Measurements from ENCODE around the gene ATXN1.
"Not testable (repeated sequence)": the region's sequence is repeated elsewhere in the genome, so short reads cannot be mapped to it uniquely, and the experiment has no call there.

The ATXN1 gene

DNA sequence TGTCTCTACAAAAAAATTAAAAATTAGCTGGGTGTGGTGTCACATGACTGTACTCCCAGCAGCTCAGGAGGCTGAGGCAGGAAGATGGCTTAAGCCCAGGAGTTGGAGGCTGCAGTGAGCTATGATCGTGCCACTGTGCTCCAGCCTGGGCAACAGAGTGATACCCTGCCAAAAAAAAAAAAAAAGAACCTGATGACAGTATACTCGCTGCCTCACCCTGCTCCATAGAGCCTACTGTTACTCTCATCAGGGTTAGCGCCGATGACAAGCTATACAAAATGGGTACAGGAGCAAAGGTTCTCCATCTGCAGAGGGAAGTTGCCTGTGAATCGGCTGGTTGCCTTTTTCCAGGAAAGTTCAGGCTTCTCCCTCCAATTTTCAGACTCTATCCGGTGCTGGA lies 469.5 kb downstream of the ATXN1 start:
- no peak for DNase-seq

DNA sequence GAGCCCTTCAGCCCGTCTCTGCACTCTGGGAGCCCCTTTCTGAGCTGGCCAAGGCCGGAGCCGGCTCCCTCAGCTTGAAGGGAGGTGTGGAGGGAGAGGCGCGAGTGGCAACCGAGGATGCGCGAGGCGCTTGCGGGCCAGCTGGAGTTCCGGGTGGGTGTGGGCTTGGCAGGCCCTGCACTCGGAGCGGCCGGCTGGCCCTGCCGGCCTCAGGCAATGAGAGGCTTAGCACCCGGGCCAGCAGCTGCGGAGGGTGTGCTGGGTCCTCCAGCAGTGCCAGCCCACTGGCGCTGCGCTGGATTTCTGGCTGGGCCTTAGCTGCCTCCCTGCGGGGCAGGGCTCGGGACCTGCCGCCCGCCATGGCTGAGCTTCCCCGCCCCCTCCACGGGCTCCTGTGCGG lies 473.1 kb downstream of the ATXN1 start:
- no peak for DNase-seq

DNA sequence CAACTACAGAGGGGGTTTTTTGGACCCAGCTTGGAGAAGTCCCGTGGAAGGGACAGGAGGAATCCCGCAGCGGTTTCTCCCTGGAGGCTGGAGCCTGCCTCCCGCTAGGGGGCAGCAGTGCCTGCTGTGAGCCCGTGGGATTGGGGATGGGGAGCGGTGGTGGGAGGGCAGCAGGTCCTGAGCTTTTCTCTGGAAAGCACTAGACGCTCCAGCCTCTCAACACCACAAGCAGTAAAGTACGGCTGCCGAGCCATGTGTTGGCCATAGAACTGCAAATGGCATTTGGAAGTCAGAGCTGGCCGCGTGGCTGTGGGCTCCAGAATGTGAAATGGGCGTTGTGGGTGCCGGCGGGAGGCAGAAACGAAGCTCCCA lies 475.1 kb downstream of the ATXN1 start:
- peak; percentile 43 for DNase-seq

DNA sequence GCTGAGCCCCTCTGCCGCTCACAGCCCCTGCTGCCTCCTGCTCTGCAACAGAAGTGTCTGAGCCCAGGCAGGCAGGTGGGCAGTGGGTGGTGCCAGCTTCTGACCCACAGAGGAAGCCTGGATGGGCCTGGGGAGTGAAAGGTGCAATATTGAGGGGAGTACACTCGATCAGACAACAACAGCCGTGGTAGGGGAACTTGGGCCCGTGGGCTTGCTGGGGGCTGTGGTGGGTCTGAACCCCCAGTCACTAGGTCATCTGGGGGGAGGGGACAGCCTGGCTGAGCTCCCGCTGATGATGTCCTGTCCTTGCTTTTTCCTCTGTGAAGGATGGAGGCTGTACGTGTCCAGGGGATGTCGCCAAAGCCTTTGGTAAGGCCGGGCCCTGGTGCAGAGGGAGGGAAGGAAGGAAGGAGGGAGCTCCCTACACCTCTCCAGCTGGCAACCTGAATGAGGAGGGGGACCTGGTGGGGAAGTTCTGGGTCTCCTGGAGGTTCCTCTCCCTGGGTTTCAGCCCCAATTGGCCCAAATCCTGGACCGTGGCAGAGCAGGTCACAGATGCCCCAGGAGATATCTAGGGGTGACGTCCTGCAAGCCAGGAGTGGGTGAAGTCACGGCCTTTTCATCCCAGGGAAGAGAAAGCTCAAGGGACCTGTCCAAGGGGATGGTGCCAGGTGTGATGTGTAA lies 475.7 kb downstream of the ATXN1 start:
- DNase-seq, result no peak

DNA sequence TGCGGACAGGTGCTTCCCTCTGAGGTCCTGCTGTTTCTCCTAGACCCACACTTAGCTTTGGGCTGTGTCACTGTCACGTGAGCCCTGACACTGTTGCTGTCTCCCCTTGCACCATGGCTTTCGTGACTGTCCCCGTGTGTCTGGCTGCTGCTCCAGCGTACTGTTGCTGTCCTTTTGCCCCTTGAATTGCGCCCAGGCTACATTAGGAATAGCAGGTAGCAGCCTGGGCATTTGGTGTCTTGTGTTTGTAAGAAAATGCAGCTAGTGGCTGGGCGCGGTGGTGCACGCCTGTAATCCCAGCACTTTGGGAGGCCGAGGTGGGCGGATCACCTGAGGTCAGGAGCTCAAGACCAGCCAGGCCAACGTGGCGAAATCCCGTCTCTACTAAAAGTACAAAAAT lies 476.8 kb downstream of the ATXN1 start:
- DNase-seq, result no peak

DNA sequence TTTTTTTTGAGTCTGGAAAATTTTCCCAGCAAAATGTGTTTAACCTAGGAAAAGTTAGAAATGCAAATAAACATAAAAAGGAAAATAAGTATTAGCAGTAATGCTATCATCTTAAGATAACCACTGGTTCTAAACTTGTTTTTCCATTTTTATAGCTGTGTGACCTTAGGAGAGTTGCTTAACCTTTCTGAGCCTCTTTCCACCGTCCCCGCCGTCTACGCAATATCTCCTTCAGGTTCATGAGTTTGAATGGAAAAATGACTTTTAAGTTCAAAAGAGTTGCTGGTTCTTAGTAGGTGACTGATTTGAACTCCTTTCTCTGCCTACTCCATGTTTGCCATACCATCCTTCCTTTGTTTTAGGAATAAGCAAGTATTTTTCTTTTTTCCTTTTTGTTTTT lies 478.9 kb downstream of the ATXN1 start:
- DNase-seq, result no peak

DNA sequence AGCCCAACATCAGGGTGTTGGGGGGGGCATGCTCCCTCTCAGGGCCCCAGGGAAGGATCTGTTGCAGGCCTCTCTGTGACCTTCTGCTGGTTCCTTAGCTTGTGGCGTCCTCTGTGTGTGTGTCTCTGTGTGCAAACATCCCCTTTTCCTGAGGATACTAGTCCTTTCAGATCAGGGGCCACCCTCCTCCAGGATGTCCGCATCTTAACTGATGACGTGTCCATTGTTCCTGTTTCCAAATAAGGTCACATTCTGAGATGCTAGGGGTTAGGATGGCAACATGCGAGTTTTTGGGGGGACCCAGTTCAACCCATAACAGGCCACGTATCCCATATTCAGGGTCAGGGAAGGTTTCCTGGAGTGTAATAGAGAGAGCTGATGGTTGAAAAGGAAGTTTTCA lies 482.0 kb downstream of the ATXN1 start:
- DNase-seq, result no peak

DNA sequence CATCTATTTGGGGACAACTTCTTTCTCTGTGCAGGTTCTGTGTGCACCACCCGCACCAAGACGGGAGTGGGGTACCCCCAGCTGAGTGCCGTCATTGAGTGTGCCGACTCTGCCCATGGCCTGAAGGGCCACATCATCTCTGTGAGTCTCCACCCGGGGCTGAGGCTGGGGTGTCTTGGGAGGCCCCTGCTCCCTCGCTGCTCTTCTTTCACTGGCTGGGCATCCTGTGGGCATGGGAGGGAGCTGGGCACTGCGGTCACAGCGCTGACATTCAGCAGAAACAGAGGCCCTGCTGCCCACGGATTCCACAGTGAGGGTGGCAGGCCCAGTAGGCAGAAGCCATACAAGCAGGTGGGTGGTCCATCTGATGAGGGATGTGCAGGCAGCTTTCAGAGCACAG lies 482.5 kb downstream of the ATXN1 start:
- no peak for DNase-seq

DNA sequence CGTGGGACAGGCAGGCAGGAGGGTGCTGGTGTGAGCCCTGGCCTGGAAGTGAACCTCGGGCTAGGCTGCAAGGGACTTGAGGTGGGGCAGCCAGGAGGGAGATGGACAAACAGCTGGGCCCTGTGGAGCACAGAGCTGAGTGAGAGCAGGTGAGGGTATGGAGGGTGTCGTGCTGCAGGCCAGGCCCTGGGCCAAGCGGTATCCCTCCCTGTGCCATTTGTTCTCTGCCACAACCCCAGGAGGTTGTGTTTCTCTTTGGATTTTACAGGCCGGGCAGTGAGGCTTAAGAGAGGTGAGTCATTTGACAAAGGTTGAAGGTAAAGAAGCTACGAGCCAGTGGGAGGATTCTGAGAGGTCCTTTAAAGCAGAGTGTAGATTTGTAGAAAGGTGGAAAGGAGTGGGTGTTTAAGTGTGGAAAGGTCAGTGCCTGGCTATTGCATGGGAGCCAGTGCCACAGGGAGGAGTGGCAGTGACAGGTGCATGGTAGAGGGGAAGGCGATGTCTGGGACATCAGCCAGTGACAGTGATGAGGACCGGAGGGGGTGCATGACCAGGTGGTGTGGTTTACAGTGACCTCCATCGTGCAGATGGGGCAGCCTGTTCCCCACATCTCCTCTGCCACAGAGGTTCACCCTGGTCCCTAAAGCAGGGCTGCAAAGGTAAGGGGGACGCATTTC lies 483.1 kb downstream of the ATXN1 start:
- DNase-seq, result no peak

DNA sequence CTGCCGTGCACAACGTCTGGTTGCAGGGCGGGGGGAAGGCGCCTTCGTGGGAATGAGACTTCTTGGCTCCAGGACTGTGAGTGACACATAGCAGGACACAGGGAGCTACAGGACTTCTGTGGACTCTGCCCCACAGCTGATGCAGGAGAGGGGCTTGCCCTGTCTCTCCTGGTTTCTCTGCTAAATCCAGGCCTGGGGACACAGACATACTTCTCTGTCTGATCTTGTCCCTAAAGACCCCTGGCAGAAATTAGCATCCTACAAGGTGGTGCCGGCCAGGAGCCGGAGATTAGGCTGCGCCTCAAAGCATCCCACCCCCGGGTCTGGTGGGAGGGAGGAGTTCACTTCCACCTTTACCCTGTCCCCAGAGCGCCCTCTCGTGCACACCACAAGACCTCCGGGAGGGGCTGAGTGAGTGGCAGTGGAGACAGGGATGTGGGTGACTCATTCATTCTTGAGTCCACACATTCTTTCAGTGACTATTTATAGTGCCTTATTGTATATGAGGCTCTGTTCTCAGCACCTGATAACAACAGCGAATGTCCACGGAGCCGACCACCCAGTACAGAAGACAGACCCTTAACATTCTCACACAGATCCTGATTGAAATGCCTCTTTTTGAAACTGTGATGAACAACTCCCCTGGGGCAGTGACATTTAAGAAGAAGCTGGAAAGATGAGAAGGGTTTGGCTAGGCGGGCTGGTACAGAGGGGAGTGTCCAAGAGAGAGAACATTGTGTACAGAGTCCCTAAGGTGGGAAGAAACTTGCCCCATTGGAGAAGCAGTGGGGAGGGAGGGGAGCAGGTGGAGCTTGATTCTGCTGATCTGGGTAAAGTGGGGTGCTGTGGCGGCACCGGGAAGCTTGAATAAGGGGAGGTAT lies 483.9 kb downstream of the ATXN1 start:
- DNase-seq, result peak; percentile 30

DNA sequence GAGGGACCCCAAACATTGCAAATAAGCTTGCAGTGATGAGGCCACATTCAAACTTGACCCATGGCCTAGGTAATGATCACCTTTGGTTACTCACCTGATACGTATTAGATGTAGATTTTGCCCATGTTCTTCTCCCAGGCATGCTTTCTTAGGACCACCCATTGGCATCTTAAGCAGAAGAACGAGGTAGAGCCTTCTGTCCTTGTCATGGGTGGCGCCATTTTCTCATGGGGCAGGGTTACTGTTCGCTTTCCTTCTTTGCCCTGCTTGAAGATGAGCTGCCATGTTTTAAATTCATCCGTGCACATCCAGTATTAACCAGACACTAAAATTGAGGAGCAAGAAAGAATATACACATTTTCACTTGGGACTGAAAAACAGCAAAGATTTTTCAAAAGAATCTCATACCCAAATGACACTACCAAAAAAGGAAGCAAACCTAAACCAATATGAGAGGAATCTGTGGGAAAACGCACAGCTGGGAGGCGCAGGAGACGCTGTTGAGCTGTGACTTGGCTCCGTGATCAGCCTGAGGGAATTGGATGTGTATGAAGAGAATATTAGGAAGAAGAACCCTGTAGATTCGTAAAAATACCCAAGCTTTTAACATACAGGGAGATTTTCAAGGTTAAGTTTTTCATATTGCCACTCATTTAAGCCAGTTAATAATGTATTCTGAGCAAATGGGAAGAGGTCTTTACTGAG lies 486.2 kb downstream of the ATXN1 start:
- no peak for DNase-seq

DNA sequence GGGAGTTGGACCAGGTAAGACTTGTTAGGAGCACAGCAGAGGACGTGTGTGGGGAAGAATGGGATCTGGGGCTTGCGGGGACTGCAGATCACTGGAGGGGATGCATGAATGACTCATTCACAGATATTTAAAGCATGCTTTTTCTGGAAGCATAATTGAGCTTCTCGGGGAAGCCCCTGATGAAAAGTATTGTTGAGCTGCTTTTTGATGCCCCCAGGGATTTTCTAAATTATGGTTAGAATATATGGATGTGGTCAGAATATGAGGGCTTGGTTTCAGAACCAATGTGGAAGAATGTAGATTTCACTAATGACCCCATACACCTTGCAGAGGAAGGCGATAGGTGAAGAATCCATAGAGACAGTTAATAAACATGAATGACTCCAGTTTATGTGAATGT lies 486.8 kb downstream of the ATXN1 start:
- DNase-seq, result no peak

DNA sequence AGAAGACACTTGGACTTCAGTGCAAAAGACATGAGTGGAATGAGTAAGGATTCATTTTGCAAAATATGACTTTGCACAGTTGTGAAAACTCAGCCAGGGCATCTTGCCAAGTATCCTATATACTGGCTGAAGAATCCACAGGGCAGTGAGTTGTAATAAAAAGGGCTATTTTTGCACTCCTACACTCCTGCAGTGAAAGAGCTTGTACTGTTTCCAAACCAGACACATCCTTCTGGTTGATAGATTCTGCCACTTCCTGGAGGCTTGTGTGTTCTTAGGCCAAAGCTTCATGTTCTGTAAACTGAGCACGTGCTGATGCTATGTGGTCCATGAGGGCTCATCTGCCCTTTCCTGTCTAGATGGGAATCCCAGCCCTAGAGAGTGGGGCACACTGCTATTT lies 488.0 kb downstream of the ATXN1 start:
- DNase-seq, result no peak

DNA sequence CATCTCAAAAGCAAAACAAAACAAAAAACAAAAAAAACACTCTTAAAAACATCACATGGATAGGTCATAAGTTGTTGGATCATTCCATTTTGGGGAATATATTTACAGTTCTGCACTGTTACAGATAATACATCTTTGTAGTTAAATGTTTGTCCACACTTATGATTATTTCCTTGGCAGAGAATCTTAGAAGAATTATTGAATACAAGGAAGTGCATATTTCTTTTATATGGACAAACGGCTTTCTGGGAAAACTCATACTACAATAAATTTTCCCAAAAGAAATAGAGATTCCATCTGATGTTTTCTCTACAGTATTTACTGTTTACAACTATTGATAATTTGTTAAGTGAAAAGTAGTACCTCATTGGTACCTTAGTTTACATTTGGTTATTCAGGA lies 489.1 kb downstream of the ATXN1 start:
- DNase-seq, result no peak

DNA sequence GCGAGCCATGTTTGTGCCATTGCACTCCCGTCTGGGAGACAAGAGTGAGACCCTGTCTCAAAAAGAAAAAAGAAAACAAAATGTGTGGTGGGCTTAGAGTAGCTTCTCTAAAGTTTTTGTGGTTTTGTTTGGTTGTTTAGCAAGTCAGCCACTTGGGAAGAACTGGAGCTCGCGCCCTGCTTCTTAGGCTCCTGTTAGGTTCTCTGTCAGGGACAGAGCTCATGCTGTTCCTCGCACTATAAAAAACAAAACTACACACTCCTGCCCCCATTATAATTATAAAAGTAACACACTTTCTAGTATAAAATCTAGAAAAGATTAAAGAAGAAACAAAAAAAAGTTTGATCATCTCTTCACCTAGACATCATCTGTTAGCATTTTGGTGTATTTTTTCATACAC lies 489.8 kb downstream of the ATXN1 start:
- no peak for DNase-seq

DNA sequence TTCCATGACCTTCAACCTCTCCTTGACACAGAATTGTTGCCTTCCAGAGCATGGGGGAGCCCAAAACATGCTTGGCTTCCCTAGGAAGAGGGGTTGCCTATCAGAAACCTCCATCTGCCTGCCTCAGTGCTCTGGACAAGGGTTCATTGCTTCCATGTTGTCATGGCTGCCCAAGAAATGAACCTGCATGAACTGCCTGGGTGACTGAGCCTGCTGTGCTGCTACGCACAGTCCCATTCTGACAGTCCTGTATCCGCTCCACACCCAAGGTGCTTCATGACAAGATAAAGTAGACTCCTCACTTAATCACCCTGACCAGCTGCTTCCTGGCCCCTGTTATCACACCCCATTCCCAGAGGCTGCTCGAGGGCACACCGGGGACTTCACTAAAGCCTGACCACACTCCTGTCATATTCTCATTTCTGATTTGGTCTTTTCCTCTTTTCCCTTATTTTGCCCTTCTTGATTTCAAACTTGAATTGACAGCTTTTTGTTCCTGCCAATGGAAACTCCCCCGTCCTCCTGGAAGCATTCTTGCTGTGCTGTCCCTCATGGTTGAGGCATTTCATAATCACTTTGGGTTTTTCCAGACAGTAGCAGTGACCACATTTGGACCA lies 491.0 kb downstream of the ATXN1 start:
- no peak for DNase-seq

DNA sequence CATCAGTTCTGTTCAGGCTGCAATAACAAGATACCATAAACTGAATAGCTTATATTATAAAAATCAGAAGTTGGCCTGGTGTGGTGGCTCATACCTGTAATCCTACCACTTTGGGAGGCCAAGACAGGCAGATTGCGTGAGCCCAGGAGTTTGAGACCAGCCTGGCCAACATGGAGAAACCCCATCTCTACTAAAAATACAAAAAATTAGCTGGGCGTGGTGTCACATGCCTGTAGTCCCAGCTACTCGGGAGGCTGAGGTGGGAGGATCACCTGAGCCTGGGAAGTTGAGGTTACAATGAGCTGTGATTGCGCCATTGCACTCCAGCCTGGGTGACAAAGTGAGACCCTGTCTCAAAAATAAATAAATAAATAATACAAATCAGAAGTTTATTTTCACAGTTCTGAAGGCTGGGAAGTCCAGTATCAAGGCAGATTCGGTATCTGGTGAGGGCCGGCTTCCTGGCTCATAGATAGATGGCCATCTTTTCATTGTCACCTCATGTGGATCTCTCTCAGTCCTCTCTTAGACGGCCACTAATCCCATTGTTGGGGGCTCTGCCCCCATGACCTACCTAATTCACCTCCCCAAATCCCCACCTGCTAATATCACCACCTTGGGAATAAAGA lies 491.7 kb downstream of the ATXN1 start:
- DNase-seq, result not testable (repeated sequence)

DNA sequence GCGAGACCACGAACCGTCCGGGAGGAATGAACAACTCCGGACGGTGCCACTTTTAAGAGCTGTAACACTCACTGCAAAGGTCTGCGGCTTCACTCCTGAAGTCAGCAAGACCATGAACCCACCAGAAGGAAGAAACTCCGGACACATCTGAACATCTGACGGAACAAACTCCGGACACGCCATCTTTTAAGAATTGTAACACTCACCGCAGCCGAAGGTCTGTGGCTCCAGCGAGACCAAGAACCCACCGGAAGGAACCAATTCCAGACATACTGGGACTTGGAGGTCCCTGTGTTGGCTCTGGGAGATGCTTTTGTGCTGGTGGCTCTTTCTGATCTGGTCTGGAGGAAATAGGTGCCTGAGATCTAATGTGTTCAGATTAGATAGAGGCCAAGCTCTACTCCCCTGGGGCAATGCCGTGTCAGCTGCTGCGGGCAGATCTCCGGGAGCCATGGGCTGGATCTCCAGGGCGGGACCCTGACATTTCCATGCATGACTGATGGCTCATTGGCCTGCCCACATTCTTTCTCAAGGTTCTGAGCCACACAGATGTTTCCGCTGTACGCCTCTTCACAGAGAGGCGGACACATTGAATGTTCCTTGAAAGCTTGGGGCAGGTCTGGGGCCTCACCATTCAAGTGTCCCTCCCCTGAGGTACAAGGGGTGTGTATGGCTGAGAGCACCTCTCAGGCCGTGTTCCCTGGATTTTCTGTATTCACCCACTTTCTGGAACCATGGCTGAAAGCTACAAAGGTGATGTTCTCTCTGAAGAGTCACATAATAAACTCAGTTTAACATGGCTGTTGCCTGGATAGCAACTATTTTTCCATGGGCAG lies 493.6 kb downstream of the ATXN1 start:
- no peak for DNase-seq

DNA sequence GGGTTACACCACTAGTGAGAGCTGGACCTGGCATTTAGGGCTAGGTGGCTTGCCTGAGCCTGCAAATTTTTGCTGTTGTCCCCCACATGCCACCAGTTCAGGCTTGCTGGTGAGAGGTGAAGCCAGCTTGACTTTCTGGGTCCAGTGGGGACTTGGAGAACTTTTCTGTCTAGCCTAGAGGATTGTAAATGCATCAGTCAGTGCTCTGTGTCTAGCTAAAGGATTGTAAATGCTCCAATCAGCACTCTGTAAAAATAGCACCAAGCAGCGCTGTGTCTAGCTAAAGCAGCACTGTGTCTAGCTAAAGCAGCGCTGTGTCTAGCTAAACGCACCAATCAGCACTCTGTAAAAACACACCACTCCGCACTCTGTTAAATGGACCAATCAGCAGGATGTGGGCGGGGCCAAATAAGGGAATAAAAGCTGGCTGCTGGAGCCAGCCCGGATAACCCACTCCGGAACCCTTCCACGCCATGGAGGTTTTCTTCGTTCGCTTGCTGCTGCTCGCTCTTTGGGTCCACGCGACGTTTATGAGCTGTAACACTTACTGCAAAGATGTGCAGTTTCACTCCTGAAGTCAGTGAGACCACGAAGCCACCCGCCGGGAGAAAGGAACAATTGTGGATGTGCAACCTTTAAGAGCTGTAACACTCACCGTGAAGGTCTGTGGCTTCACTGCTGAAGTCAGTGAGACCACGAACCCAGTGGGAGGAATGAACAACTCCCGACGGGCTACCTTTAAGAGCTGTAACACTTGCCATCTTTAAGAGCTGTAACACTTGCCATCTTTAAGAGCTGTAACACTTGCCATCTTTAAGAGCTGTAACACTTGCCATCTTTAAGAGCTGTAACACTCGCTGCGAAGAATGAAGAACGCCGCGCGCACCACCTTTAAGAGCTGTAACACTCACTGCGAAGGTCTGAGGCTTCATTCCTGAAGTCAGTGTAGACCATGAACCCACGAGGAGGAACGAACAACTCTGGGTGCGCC lies 495.6 kb downstream of the ATXN1 start:
- DNase-seq, result no peak

DNA sequence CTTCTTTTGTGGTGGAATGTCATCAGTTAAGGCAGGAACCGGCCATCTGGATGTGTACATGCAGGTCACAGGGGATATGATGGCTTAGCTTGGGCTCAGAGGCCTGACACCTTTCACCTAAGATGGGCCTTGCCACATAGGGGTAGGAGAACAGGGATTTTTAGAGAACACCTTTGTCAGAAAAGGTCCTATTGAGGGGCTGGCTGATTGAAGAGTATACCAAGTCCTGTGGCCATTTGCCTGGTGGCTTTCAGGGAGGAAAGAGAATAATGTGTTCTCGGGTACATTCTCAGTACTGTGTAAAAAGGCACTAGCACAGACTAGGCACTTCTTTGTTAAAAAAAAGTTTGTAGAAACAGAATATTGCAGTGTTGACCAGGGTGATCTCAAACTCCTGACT lies 496.5 kb downstream of the ATXN1 start:
- DNase-seq, result no peak
